ENCODE data around the gene MTUS2. TPM values are rescaled to one million over a fixed set of nuclear protein-coding genes. Genes with fewer than 3 reads are reported as not detected.

MTUS2 gene
- total and polyA plus RNA-seq, 2 experiments from 2014 or later: 0.27 to 0.38 TPM

GRCh38 chr13:29507356-29507755, 687.2 kb downstream of the MTUS2 start:
- Mint-ChIP-seq H3K27ac (no peak overlapping the region), H3K4me3 (no peak overlapping the region), H3K4me1 (peaks cover 4% of the 10 kb centered on the region), H3K36me3 (ENCODE audit: low read depth) (peaks cover 19% of the 10 kb centered on the region), H3K27me3 (ENCODE audit: insufficient read depth, low read depth, poor library complexity) (peaks cover 39% of the 10 kb centered on the region), H3K9me3 (no peaks in the 10 kb centered on the region)
- no peaks in the 10 kb centered on the region; the same call in 1 of the 2 replicates for H3F3A ChIP-seq (replicated peaks; ENCODE audit: low read depth)
- H3K9me2 ChIP-seq (ENCODE audit: insufficient read depth): no peaks in the 10 kb centered on the region
- DNase-seq (ENCODE audit: low spot score): no peak
- TF ChIP-seq JUNB (IDR thresholded peaks at IDR 0.05; ENCODE audit: unreplicated experiment) (no peak), EZH2phosphoT487 (IDR thresholded peaks at IDR 0.05; ENCODE audit: unreplicated experiment) (no peak), POLR2AphosphoS5 (IDR thresholded peaks at IDR 0.05; ENCODE audit: low read depth) (no peak), REST (IDR thresholded peaks at IDR 0.05; ENCODE audit: unreplicated experiment) (no peak), NANOG (IDR thresholded peaks at IDR 0.05; ENCODE audit: borderline replicate concordance) (no peak), ZNF114 (CRISPR knock-in tag; IDR thresholded peaks at IDR 0.05) (no peak), STAT1 (IDR thresholded peaks at IDR 0.05; ENCODE audit: unreplicated experiment) (no peak), EZH2 (IDR thresholded peaks at IDR 0.05; ENCODE audit: low read depth, unreplicated experiment) (no peak), CREB1 (CRISPR knock-in tag; IDR thresholded peaks at IDR 0.05; ENCODE audit: low read depth) (no peak), CTCF (conservative IDR thresholded peaks at IDR 0.05; ENCODE audit: low read depth in 2 of 2) (no peak)
- H3K36me3 ChIP-seq (ENCODE audit: insufficient read depth): no peaks in the 10 kb centered on the region
- H3K4me3 ChIP-seq: no peak overlapping the region
- H3K27me3 ChIP-seq (ENCODE audit: insufficient read depth): no peaks in the 10 kb centered on the region
- H3K4me2 ChIP-seq: no peak overlapping the region
- no peaks in the 10 kb centered on the region for H3K4me1 ChIP-seq (ENCODE audit: insufficient read depth)
- H3K79me2 ChIP-seq (replicated peaks; ENCODE audit: insufficient read depth): no peaks in the 10 kb centered on the region
- H3K27ac ChIP-seq (ENCODE audit: low read depth): no peak overlapping the region
- no peak overlapping the region for H2AFZ ChIP-seq
- no peak for ATAC-seq
- peaks cover 13% of the 10 kb centered on the region; the same call in 1 of the 2 replicates for H4K20me1 ChIP-seq (replicated peaks; ENCODE audit: insufficient read depth)
